Measurements from ENCODE around the gene EARS2. TPM values are rescaled to one million over a fixed set of nuclear protein-coding genes. Genes with fewer than 3 reads are reported as not detected.

The EARS2 gene
- total and polyA plus RNA-seq, 10 of the 15 experiments (the other 5 are each of a cell fraction or from before 2014, with no cell fraction given) = 12.9 to 65.9 (median 33.5) TPM

DNA sequence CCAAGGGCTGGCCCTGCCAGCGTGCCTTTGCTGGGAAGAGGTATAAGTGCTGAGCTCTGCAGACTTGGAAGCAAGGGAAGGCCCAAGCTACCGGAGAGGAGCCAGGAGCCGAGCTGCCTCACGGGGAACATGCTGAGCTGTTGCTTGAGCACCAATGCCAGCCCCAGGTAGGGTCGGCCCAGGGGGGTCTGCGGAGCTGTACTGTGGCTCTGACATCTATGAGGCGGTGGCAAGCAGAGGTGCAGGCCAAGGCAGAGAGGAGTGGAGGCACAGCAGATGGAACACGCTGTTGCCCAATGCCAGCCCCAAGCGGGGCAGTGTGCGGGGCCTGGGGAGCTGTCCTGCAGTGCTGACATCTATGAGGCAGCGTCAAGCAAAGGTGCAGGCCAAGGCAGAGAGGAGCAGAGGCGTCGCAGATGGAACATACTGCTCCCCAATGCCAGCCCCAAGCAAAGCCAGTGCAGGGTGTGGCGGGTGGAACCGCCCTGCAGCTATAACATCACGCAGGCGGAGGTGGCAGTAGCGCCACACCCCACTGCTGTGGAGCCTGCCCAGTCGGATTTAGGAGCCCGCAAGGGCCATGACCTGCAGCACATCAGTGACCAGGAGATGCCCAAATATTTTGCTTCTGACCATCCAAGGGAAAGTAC is 56.8 kb downstream of the EARS2 start:
- peaks cover 14 to 16% of the 10 kb centered on the region in 2 experiments for H3K36me3 ChIP-seq (ENCODE audit: control insufficient read depth in 2 of 2, insufficient read depth in 2 of 2, low read length in 1 of 2)
- H3K4me2 ChIP-seq (ENCODE audit: control insufficient read depth, insufficient read depth) = no peak overlapping the region
- H3K27me3 ChIP-seq (replicated peaks in 1 of 2; ENCODE audit: control insufficient read depth in 2 of 2, insufficient read depth in 2 of 2, low read length in 1 of 2) = no peaks in the 10 kb centered on the region
- TF ChIP-seq ZSCAN29 (IDR thresholded peaks at IDR 0.05) (no peak), GABPA (IDR thresholded peaks at IDR 0.05; ENCODE audit: low read depth) (no peak), ASH2L (IDR thresholded peaks at IDR 0.05; ENCODE audit: borderline replicate concordance, low read depth) (no peak), CHD1 (IDR thresholded peaks at IDR 0.05; ENCODE audit: low read depth, low read length) (no peak), GATAD2B (conservative IDR thresholded peaks at IDR 0.05; ENCODE audit: low read depth) (no peak), SMARCA5 (IDR thresholded peaks at IDR 0.05) (no peak)
- TF ChIP-seq, protein P1, sequence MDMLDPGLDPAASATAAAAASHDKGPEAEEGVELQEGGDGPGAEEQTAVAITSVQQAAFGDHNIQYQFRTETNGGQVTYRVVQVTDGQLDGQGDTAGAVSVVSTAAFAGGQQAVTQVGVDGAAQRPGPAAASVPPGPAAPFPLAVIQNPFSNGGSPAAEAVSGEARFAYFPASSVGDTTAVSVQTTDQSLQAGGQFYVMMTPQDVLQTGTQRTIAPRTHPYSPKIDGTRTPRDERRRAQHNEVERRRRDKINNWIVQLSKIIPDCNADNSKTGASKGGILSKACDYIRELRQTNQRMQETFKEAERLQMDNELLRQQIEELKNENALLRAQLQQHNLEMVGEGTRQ (IDR thresholded peaks at IDR 0.05; ENCODE audit: borderline replicate concordance, low read depth, low read length) = no peak
- TF ChIP-seq, protein P2, sequence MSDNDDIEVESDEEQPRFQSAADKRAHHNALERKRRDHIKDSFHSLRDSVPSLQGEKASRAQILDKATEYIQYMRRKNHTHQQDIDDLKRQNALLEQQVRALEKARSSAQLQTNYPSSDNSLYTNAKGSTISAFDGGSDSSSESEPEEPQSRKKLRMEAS (IDR thresholded peaks at IDR 0.05; ENCODE audit: low read depth, low read length) = no peak
- TF ChIP-seq, protein P3, sequence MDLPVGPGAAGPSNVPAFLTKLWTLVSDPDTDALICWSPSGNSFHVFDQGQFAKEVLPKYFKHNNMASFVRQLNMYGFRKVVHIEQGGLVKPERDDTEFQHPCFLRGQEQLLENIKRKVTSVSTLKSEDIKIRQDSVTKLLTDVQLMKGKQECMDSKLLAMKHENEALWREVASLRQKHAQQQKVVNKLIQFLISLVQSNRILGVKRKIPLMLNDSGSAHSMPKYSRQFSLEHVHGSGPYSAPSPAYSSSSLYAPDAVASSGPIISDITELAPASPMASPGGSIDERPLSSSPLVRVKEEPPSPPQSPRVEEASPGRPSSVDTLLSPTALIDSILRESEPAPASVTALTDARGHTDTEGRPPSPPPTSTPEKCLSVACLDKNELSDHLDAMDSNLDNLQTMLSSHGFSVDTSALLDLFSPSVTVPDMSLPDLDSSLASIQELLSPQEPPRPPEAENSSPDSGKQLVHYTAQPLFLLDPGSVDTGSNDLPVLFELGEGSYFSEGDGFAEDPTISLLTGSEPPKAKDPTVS (IDR thresholded peaks at IDR 0.05; ENCODE audit: low read depth, low read length) = no peak
- TF ChIP-seq, protein P4, sequence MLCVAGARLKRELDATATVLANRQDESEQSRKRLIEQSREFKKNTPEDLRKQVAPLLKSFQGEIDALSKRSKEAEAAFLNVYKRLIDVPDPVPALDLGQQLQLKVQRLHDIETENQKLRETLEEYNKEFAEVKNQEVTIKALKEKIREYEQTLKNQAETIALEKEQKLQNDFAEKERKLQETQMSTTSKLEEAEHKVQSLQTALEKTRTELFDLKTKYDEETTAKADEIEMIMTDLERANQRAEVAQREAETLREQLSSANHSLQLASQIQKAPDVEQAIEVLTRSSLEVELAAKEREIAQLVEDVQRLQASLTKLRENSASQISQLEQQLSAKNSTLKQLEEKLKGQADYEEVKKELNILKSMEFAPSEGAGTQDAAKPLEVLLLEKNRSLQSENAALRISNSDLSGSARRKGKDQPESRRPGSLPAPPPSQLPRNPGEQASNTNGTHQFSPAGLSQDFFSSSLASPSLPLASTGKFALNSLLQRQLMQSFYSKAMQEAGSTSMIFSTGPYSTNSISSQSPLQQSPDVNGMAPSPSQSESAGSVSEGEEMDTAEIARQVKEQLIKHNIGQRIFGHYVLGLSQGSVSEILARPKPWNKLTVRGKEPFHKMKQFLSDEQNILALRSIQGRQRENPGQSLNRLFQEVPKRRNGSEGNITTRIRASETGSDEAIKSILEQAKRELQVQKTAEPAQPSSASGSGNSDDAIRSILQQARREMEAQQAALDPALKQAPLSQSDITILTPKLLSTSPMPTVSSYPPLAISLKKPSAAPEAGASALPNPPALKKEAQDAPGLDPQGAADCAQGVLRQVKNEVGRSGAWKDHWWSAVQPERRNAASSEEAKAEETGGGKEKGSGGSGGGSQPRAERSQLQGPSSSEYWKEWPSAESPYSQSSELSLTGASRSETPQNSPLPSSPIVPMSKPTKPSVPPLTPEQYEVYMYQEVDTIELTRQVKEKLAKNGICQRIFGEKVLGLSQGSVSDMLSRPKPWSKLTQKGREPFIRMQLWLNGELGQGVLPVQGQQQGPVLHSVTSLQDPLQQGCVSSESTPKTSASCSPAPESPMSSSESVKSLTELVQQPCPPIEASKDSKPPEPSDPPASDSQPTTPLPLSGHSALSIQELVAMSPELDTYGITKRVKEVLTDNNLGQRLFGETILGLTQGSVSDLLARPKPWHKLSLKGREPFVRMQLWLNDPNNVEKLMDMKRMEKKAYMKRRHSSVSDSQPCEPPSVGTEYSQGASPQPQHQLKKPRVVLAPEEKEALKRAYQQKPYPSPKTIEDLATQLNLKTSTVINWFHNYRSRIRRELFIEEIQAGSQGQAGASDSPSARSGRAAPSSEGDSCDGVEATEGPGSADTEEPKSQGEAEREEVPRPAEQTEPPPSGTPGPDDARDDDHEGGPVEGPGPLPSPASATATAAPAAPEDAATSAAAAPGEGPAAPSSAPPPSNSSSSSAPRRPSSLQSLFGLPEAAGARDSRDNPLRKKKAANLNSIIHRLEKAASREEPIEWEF (IDR thresholded peaks at IDR 0.05; ENCODE audit: insufficient replicate concordance, low read depth, low read length) = no peak
- DNase-seq (ENCODE audit: low read depth, low spot score) (no peak), FAIRE-seq (no peak), ATAC-seq (no peak)
- H3K9me3 ChIP-seq (replicated peaks; ENCODE audit: control insufficient read depth, insufficient read depth, low read length) = no peaks in the 10 kb centered on the region
- no peak overlapping the region for H3K9ac ChIP-seq (ENCODE audit: control insufficient read depth, insufficient read depth, low read length)
- 89% methylated on average over 20 of the region's 20 CpGs for WGBS (ENCODE audit: insufficient coverage, insufficient replicate concordance, low lambda C conversion rate, missing lambda C conversion rate)
- ChIA-PET POLR2A (interaction anchor here (0.6 to 1.9 kb wide), 2 partner anchors 10 to 885 kb away, joined by 4 to 6 read pairs; partner anchors contain the start of gene GGA2), CTCF (interaction anchor here (1.7 to 2.4 kb wide), 2 partner anchors 65 to 96 kb away, joined by 4 to 7 read pairs; no protein-coding TSS in a partner anchor), SMC1A (ENCODE audit: uncharacterized antibody, unreplicated experiment) (interaction anchor here (1.8 kb wide), 1 partner anchor 55 kb away, joined by 6 read pairs; no protein-coding TSS in a partner anchor), RAD21 (ENCODE audit: unreplicated experiment) (no interaction called here)
- peaks cover 86% of the 10 kb centered on the region for H3K79me2 ChIP-seq (ENCODE audit: control insufficient read depth, insufficient read depth, low read length)
- H2AFZ ChIP-seq (ENCODE audit: control insufficient read depth, low read depth, low read length) = no peak overlapping the region
- intact Hi-C loops (cut with micrococcal nuclease; ENCODE audit: unreplicated experiment) (loop anchor here (5.0 kb wide), 1 partner anchor 33 kb away; no protein-coding TSS in a partner anchor), in situ Hi-C loops (cut with MboI) (loop anchor here (10.0 kb wide), 1 partner anchor 344 kb away; no protein-coding TSS in a partner anchor)
- H3K4me3 ChIP-seq = no peak overlapping the region
- peaks cover 31% of the 10 kb centered on the region for H3K4me1 ChIP-seq (ENCODE audit: control insufficient read depth, insufficient read depth, low read length)
- BruUV-seq (replicated peaks) = no TSS peak
- H3K27ac ChIP-seq (ENCODE audit: control insufficient read depth, insufficient read depth) = no peak overlapping the region
- peaks cover 21% of the 10 kb centered on the region for H4K20me1 ChIP-seq (ENCODE audit: control insufficient read depth, insufficient read depth)

All from GM12878 (cell line).